Kidney epithelial cell (primary cell): Measurements from ENCODE around the gene AMHR2. TPM values are rescaled to one million over a fixed set of nuclear protein-coding genes. Genes with fewer than 3 reads are reported as not detected.

Source experiments
- DNase-seq: peaks from one replicate; pipeline ENCODE4 v3.0.0-alpha.2; 2010; ENCODE audit warnings: low read depth
- H3K27me3 ChIP-seq: 2 replicates; pipeline ENCODE4 v1.6.0; 2011; ENCODE audit warnings: low read length; ENCODE audit not compliant: control insufficient read depth, insufficient read depth
- H3K36me3 ChIP-seq: 2 replicates; pipeline ENCODE4 v1.5.1; 2011; ENCODE audit warnings: low read length; ENCODE audit not compliant: control insufficient read depth, insufficient read depth
- H3K4me3 ChIP-seq: 2 replicates; pipeline ENCODE4 v1.5.1; 2011; ENCODE audit warnings: low read depth, mild to moderate bottlenecking, control low read depth, low read length
- CTCF ChIP-seq: IDR thresholded peaks from 2 replicates; pipeline ENCODE4 v1.5.1; 2011; ENCODE audit warnings: mild to moderate bottlenecking, moderate library complexity, low read length, control low read depth, inconsistent platforms; ENCODE audit not compliant: insufficient read depth, poor library complexity, severe bottlenecking
- total RNA-seq: library from RNA; depleted of rRNA; stranded (reverse); fragments of >200 nt; gene quantifications from 2 replicates; pipeline ENCODE4 v1.2.3, GENCODE V29; 2015

The AMHR2 gene
- total RNA-seq, 1 donor from 2014 or later = not detected

GRCh38 chr12:53463802-53464560 lies 40.3 kb downstream of the AMHR2 start:
- Histone ChIP-seq H3K4me3 (no peak overlapping the region), H3K36me3 (peaks cover 8% of the 10 kb centered on the region), H3K27me3 (no peaks in the 10 kb centered on the region)
- no peak for TF ChIP-seq CTCF
- no peak for DNase-seq

GRCh38 chr12:53464685-53465418 lies 41.2 kb downstream of the AMHR2 start:
- peaks cover 5% of the 10 kb centered on the region for H3K36me3 ChIP-seq
- H3K27me3 ChIP-seq = no peaks in the 10 kb centered on the region
- TF ChIP-seq CTCF = no peak

GRCh38 chr12:53465679-53466078 lies 42.0 kb downstream of the AMHR2 start:
- Histone ChIP-seq H3K27me3 (no peaks in the 10 kb centered on the region), H3K4me3 (no peak overlapping the region), H3K36me3 (peaks cover 4% of the 10 kb centered on the region)
- DNase-seq = no peak
- TF ChIP-seq CTCF = no peak

More at GRCh38 chr12:53464685-53465418, 41.2 kb downstream of the AMHR2 start:
- no peak for DNase-seq
- no peak overlapping the region for H3K4me3 ChIP-seq

- TF ChIP-seq CTCF = no peak
- Histone ChIP-seq H3K36me3 (peaks cover 4% of the 10 kb centered on the region), H3K27me3 (no peaks in the 10 kb centered on the region), H3K4me3 (no peak overlapping the region)
- DNase-seq = no peak
Measured at GRCh38 chr12:53466640-53467039, 43.0 kb downstream of the AMHR2 start.

GRCh38 chr12:53467082-53467481 lies 43.4 kb downstream of the AMHR2 start:
- Histone ChIP-seq H3K27me3 (no peaks in the 10 kb centered on the region), H3K36me3 (peaks cover 4% of the 10 kb centered on the region), H3K4me3 (no peak overlapping the region)
- TF ChIP-seq CTCF = no peak
- DNase-seq = no peak

- Histone ChIP-seq H3K4me3 (no peak overlapping the region), H3K36me3 (peaks cover 4% of the 10 kb centered on the region), H3K27me3 (no peaks in the 10 kb centered on the region)
- no peak for DNase-seq
- no peak for TF ChIP-seq CTCF
Measured at GRCh38 chr12:53467880-53468279, 44.2 kb downstream of the AMHR2 start.
